NCI-H69 (cell line): ENCODE measurements around the gene BOLA1.
"Not testable (repeated sequence)": the region's sequence is repeated elsewhere in the genome, so short reads cannot be mapped to it uniquely, and the experiment has no call there.

ENCODE experiments used
- DNase-seq: peaks from one replicate; lab custom pipeline; 2025; lab: John Stamatoyannopoulos, UW

Gene BOLA1

DNA sequence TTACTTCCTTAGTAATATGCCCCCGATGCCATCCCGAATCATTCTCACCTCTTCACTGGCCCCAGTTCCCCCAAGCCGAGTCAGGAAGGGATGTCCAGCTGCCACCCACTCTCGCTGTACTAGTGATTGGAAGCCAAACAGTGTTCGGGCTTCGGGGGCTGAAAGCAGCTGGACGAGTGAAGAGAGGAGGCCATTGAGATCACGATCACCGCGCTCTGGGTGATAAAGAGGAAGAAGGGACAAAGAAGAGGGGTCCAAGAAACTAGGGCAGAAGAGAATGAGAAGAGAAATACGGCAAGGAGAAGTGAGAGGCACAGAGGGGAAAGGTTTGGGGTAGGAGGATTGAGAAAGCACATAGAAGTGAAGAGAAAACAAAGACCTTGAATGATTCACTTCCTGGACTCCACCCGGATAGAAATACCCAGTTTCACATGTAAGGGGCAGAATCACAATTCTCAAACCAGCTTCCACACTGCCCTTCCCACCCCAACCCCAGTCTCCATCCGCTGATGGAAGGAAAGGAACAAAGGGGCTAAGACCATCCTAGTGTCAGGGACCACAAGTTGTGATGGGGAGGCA is 31.9 kb downstream of the BOLA1 start:
- no peak for DNase-seq

GRCh38 chr1:149932474-149932873 is 33.1 kb downstream of the BOLA1 start:
- no peak for DNase-seq

DNA sequence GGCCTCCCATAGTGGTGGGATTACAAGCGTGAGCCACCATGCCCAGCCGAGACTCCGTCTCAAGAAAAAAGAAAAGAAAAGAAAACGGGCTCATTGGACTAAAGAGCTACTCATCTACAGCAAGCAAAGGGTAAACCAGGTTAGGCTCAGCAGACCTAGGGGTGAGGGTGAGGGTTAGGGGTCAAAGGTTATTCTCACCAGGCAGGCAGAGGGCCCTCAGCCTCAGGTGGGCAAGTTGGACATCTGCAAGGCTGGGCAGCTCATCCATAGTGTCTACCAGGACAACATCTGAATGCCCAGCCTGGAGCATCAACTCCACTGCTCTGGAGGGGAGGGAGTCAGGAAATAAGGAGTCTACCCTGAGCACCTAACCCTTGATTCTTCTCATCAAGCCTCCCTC is 33.8 kb downstream of the BOLA1 start:
- DNase-seq = no peak

DNA sequence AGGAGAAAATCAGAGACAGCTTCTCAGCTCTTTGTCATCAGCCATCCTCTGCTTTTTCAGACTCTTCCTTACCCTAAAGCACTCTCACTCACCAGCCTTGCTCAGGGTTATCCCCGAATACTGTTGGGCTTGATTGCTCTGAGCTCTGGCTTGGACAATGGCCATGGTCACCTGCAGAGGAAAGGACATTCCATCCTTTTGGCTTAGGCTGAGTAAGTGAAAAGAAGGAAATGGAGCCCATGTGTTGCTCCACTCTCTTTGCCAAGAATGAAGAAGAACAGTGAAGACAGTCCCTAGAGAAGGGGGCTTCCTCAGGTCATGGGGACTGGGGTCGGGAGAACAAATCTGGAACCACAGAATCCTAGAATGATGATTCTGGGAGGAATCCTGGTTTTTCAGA is 35.0 kb downstream of the BOLA1 start:
- DNase-seq = no peak

GRCh38 chr1:149936170-149936991 is 37.0 kb downstream of the BOLA1 start, which contains the start of gene MTMR11:
Gene MTMR11 (minus strand): TSS chr1:149936879. CDS start chr1:149936647, 232 bp downstream.
- DNase-seq = peak; percentile 65

GRCh38 chr1:149936992-149937705 is 37.8 kb downstream of the BOLA1 start:
- peak; percentile 78 for DNase-seq

GRCh38 chr1:149937759-149938158 is 38.4 kb downstream of the BOLA1 start:
- no peak for DNase-seq

GRCh38 chr1:149938668-149939003 is 39.3 kb downstream of the BOLA1 start:
- DNase-seq = not testable (repeated sequence)

GRCh38 chr1:149940427-149940826 is 41.1 kb downstream of the BOLA1 start:
- no peak for DNase-seq

DNA sequence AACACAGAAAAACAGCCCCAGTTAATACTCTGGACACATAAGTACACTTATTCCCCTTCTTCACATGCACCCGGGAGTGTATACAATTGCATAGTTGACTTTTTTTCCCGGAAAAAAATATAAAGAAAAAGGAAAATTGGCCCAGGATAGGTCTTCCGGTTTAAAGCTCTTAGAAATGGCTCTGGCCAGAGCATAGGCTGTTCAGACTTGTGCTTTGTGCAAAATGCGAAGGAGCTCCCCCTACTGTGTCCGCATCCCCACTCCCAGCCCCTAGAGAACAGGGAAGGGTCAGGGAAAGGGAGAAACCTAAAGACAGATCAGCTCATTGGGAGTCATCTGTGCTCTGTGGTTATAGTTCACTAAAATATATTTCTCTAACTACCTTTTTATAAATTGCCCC is 42.8 kb downstream of the BOLA1 start:
- peak; percentile 40 for DNase-seq

DNA sequence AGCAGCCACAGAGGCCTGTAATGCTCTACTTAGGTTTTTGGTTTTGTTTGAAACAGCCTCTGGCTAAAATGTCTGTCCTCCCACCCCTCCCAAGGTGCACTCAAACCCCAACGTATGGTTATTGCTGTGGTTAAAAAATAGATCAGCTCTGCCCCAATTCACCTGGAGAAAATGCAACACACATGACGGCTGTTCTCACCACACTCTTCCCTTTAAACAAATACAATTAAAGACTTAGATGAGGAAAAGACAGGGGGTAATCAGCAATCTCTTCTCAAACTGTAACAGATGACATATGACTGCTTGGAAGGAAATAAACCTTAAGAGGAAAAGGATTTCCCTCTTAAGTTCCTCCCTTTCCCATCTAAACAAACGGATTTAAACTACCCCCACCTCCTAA is 43.5 kb downstream of the BOLA1 start:
- no peak for DNase-seq

DNA sequence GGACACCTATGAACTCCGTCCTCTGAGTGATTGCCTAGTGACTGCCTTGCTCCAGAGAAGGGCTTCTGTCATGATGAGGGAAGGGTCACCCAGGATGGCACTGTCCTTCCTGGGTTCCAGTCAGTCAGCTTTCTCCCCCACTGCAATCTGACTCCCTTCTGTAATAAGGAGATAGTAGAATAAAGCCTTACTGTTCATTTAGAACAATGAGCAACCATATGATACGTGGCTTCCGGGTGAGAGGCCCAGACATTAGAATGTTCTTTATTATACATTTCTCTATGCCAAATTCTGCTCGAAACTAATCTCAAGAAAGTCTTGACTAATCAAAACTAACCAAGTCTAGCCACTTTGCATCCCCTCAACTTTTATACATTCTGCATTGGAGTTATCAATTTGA is 45.8 kb downstream of the BOLA1 start:
- no peak for DNase-seq

DNA sequence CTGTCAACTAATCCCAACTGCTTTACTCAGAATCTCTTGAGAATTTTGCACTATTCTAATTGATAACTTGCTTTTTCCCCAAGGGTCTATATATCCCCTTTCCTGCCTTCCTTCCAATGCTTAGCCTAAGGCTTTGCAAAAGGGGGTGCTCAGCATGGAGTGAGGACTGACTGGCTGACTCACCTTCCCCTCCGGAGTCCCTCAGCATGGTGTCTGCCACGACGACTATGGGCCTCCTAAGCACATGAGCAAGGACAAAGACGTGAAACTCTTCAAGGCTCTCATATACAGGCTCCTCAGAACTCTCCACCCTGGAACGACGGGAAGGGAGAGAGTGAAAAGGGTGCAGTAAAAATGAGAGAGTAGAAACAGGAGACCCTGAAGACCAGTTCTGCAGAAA is 50.5 kb downstream of the BOLA1 start:
- DNase-seq = no peak
